NCI-H146 (cell line): ENCODE data around the gene HIVEP1.

ENCODE experiments used
- DNase-seq: peaks from one replicate; lab custom pipeline; 2025; lab: John Stamatoyannopoulos, UW

The HIVEP1 gene

GRCh38 chr6:11994875-11995461 lies 17.1 kb upstream of the HIVEP1 start:
- no peak for DNase-seq

GRCh38 chr6:11996751-11997150 lies 15.4 kb upstream of the HIVEP1 start:
- DNase-seq = no peak

- DNase-seq = no peak
Observed at GRCh38 chr6:11999246-11999645, 12.9 kb upstream of the HIVEP1 start.

DNA sequence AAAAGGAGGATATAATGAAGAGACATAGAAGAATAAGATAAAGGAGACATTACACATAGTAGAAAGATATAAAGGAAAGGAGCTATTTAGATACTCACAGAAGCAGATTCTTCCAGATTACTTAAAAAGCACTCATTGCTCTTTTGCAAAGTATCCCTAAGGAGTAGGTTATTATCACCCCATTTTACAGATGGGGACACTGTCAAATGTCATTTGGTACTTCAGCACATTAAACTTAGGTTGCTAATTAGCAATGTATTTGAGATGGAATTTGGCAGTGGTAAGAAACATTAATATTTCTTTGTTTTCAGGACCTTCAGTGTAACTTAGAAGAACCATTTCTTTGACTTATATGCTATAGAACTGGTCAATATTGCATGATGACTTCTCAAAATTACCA lies 11.9 kb upstream of the HIVEP1 start:
- DNase-seq = no peak

DNA sequence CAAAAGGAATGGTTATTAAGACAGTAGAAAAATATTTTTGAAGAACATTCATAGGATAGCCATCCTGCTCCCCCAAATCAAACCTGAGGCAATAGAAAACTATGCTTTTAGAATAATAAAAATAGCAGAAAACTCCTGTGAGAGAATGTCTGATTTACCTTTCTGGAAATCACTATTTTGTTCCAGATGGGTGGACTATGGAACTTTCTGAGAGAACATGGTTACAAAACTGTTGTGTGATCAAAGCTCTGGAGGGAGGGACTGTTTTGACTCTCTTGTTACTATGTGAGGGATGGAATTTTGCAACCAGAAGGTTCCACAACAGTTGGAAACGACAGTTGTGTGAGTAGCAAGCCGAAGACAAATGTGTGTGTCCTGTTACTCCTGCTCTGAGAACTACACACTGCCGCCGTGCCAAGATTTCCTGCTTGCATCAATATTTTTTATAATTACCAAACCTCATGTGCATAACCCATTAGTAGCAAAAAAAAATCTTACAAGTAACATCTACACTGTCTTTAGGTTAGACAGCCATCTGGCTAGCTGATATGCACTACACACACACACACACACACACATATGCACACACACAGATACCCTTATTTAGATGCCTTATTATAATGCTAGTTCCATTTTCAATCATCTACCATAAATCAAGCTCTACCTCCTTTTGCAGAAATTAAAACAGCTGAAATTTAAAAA lies 11.0 kb upstream of the HIVEP1 start:
- no peak for DNase-seq

DNA sequence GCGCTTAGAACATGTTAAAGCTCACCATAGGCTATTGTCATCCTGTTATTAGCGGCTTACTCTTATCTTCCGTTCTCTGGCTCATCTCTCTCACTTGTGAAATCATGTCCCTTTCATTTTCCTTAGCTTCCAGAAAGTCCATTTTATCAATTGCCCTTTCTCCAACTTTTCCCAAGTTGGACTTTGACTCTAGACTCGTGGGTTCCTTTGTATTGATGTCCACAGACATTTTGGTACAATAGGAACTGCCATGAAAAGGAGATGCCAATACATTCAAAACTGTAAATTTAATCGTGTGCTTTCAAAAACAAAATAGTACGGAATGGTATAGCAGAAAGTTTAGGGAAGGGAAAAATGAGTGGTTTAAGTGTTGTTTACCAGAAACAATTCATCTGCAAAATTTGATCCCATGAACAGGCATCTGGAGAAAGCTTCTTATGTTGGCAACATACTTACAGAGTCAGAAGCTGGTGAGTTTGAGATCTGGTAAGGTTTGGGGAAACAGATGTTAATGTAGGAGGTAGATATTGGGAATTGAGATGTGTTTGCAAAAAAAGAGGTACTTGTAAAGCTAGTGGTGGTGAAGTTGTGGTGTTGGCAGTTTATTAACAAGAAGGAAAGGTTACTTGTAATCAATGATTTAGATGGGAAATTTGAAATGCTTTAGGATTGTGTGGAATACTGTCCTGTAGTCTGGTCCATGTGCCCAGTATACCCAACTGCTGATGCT lies 10.2 kb upstream of the HIVEP1 start:
- no peak for DNase-seq

DNA sequence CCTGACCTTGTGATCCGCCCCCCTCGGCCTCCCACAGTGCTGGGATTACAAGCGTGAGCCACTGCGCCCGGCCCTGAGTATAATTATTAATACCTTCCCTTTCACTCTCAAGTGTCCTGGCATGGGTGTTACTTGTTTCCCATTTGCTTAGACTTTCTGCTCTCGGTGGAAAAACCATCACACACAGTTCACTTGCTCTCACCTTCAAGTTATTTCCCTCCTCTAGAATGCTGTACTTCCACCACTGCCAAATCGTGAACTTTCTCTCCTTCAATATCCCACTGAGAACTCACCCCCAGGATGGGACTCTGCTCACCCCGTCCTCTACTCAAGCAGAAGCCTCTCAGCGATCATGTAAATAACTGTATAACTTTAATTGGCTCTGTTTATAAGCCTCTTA lies 4.6 kb upstream of the HIVEP1 start:
- DNase-seq = peak; percentile 27

GRCh38 chr6:12007887-12008286 lies 4.2 kb upstream of the HIVEP1 start:
- DNase-seq = no peak

GRCh38 chr6:12008366-12009179 lies 3.5 kb upstream of the HIVEP1 start:
- peak; percentile 81 for DNase-seq

GRCh38 chr6:12009180-12009685 lies 2.9 kb upstream of the HIVEP1 start:
- DNase-seq = no peak

- no peak for DNase-seq
Observed at GRCh38 chr6:12009876-12010634, 2.1 kb upstream of the HIVEP1 start.

- DNase-seq = peak; percentile 68
Observed at GRCh38 chr6:12010635-12011275, 1.4 kb upstream of the HIVEP1 start.

- peak; percentile 95 for DNase-seq
Observed at GRCh38 chr6:12011276-12012037, 655 bp upstream of the HIVEP1 start.

DNA sequence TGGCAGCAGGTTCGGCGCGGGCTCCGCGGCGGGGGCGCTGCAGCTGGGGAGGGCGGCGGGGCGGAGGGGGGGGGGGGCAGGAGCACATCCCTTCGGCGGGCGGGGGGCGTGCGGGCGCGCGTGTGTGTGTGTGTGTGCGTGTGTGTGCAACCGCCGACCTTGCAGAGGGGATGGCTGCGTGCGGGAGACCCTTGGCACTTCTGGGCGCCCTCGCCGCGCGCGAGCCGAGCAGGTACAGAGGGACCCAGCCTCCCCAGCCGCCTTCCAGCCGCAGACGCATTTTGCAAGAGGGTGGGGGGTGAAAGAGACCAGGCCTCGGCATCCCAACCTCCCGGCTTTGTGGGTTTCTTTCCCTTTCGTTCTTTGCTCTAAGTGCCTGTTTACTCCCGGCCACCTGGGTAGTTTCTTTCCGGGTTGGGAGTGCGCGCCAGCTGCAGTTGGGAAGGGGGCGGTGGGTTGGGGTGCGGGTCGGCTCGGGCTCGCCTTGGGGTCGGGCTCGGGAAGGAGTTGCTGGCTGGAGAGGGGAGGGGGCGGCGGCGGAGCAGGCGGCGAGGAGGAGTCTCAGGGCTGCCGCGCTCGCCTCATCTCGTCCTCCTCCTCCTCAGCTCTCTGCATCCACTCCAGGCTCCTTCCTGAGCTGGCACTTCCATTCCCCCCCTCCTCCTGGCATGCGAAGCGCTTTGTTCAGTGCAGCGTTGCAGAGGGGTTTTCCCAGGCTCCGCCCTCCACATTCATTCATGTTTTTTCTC lies 620 bp downstream of the HIVEP1 start:
- peak; percentile 81 for DNase-seq

GRCh38 chr6:12013307-12013719 lies 1.2 kb downstream of the HIVEP1 start:
- DNase-seq = peak; percentile 46

DNA sequence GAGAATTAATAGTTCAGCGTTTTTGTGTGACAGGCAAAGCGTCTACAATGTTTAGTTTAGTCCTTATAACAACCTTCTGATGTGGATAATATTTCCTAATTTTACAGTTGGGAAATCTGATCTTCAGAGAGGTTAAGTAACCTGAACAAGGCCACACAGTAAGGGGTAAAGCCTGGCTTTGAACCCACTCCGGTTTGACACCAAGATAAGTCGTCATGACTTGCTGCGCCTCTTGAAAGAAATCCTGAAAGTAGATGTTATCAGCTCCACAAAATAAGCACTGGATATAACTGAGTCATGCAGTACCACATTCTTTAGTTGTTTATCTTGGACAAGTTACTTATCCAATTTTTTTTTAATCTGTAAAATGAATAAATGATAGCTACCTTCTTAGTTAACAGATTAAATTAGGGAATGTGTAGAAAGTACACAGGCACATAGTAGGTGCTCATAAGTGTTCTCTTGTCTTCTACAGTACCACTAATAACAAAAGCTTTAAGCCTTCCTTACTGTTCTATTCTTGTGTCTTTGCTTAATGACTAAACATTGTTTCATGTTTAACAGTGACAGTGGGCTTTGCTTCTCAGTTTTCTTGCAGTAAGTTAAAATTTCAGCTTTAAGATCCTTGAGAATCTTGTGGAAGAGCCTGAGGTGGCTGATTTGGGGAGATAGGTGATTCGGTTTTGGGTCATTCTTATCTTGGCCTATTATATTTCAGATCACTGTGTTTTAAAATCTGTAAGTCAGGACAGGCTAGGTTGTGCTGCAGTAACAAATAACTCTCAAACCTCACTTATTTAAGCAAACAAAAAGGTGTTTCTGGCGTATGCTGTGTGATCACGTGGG lies 2.1 kb downstream of the HIVEP1 start:
- no peak for DNase-seq

GRCh38 chr6:12014873-12015149 lies 2.7 kb downstream of the HIVEP1 start:
- DNase-seq = no peak

DNA sequence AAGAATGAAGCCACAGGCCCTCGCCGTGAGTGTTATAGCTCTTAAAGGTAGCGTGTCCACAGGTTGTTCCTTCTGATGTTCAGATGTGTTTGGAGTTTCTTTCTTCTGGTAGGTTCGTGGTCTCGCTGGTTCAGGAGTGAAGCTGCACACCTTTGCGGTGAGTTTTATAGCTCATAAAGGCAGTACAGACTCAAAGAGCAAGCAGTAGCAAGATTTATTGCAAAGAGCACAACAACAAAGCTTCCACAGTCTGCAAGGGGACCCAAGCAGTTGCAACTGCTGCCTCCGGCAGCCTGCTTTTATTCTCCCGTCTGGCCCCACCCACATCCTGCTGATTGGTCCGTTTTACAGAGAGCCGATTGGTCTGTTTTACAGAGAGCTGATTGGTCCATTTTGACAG lies 5.2 kb downstream of the HIVEP1 start:
- DNase-seq = no peak
